CD14-positive monocyte (primary cell): Measurements from ENCODE around the gene PIP5K1B. TPM values are rescaled to one million over a fixed set of nuclear protein-coding genes. Genes with fewer than 3 reads are reported as not detected.

Experiments
- DNase-seq, 3 donors: peaks; one replicate each; pipeline ENCODE4 v3.0.0-alpha.2; 2011 to 2022
- H2AFZ ChIP-seq: 2 replicates; pipeline ENCODE4 v1.6.0; 2012; ENCODE audit warnings: mild to moderate bottlenecking, low read depth, low read length, inconsistent platforms; ENCODE audit not compliant: insufficient read depth, poor library complexity, severe bottlenecking
- H3K27ac ChIP-seq, 2 donors: 1 replicate in 1 of 2; 2 replicates in 1 of 2; pipeline ENCODE4 v1.5.1; 2012 to 2013; ENCODE audit warnings: low read length in 2 of 2, control low read depth in 1 of 2, inconsistent platforms in 1 of 2, low read depth in 1 of 2, mild to moderate bottlenecking in 1 of 2
- H3K27me3 ChIP-seq, 2 donors: one replicate each; pipeline versions ENCODE4 v1.6.0 to v1.6.1; 2011 to 2013; ENCODE audit warnings: low read length in 2 of 2; ENCODE audit not compliant: control insufficient read depth in 2 of 2, insufficient read depth in 2 of 2
- H3K36me3 ChIP-seq, 2 donors: replicated peaks in 1 of 2; 1 replicate in 1 of 2; 2 replicates in 1 of 2; pipeline versions ENCODE4 v1.5.1 to v1.6.1; 2012 to 2013; ENCODE audit warnings: low read length in 2 of 2, control low read depth in 1 of 2, inconsistent platforms in 1 of 2, mild to moderate bottlenecking in 1 of 2; ENCODE audit not compliant: insufficient read depth in 2 of 2, control insufficient read depth in 1 of 2
- H3K4me1 ChIP-seq, 2 donors: 1 replicate in 1 of 2; 2 replicates in 1 of 2; pipeline versions ENCODE4 v1.5.1 to v1.6.1; 2012 to 2013; ENCODE audit warnings: low read length in 2 of 2, control low read depth in 1 of 2, inconsistent platforms in 1 of 2, mild to moderate bottlenecking in 1 of 2, moderate library complexity in 1 of 2; ENCODE audit not compliant: insufficient read depth in 2 of 2, control insufficient read depth in 1 of 2
- H3K4me2 ChIP-seq: replicated peaks from 2 replicates; pipeline ENCODE3; 2012; ENCODE audit warnings: low read length, moderate library complexity, mild to moderate bottlenecking; ENCODE audit not compliant: poor library complexity, severe bottlenecking; ENCODE audit errors: extremely low read depth
- H3K4me3 ChIP-seq, 3 experiments: fragments of 200-600 bp in 1 of 3; sonication (generic) in 1 of 3; replicated peaks in 1 of 3; 1 replicate in 2 of 3; 2 replicates in 1 of 3; pipeline ENCODE4 v1.5.1; 2011 to 2013; ENCODE audit warnings: low read length in 3 of 3, mild to moderate bottlenecking in 3 of 3, control low read depth in 2 of 3, low read depth in 2 of 3, inconsistent platforms in 1 of 3, moderate library complexity in 1 of 3
- H3K79me2 ChIP-seq: 2 replicates; pipeline ENCODE4 v1.6.0; 2012; ENCODE audit warnings: mild to moderate bottlenecking, control low read depth, inconsistent platforms, low read length, moderate library complexity; ENCODE audit not compliant: insufficient read depth
- H3K9ac ChIP-seq: 2 replicates; pipeline ENCODE4 v1.6.0; 2017; ENCODE audit warnings: low read length, mild to moderate bottlenecking; ENCODE audit not compliant: insufficient read depth, poor library complexity, severe bottlenecking
- H3K9me3 ChIP-seq, 2 donors: replicated peaks in 1 of 2; 1 replicate in 1 of 2; 2 replicates in 1 of 2; pipeline versions ENCODE4 v1.5.1 to v1.6.1; 2012 to 2013; ENCODE audit warnings: low read length in 2 of 2, control low read depth in 1 of 2; ENCODE audit not compliant: control insufficient read depth in 1 of 2, insufficient read depth in 1 of 2
- H4K20me1 ChIP-seq: 2 replicates; pipeline ENCODE4 v1.6.0; 2012; ENCODE audit warnings: mild to moderate bottlenecking, low read length, control low read depth, moderate library complexity; ENCODE audit not compliant: insufficient read depth
- H3K27ac Mint-ChIP-seq, 7 donors: one replicate each; pipeline ENCODE4 v1.8.0; 2020; ENCODE audit warnings: mild to moderate bottlenecking in 7 of 7, mixed read lengths in 7 of 7, moderate library complexity in 6 of 7, inconsistent platforms in 2 of 7
- H3K27me3 Mint-ChIP-seq, 3 donors: one replicate each; pipeline ENCODE4 v1.8.0; 2021 to 2022; ENCODE audit warnings: low read depth in 3 of 3, mild to moderate bottlenecking in 3 of 3, mixed read lengths in 3 of 3, moderate library complexity in 3 of 3, inconsistent platforms in 1 of 3
- H3K36me3 Mint-ChIP-seq, 2 donors: one replicate each; pipeline ENCODE4 v1.8.0; 2020; ENCODE audit warnings: mixed read lengths in 2 of 2, inconsistent platforms in 1 of 2, mild to moderate bottlenecking in 1 of 2
- H3K4me1 Mint-ChIP-seq: one replicate; pipeline ENCODE4 v1.8.0; 2020; ENCODE audit warnings: mild to moderate bottlenecking, mixed read lengths
- H3K4me3 Mint-ChIP-seq, 2 donors: one replicate each; pipeline ENCODE4 v1.8.0; 2020; ENCODE audit warnings: mild to moderate bottlenecking in 2 of 2, mixed read lengths in 2 of 2, moderate library complexity in 1 of 2
- H3K9me3 Mint-ChIP-seq, 7 donors: one replicate each; pipeline ENCODE4 v1.8.0; 2020 to 2022; ENCODE audit warnings: mixed read lengths in 7 of 7, mild to moderate bottlenecking in 6 of 7, moderate library complexity in 6 of 7, inconsistent platforms in 2 of 7
- WGBS: methylation state at CpG from one replicate; pipeline ENCODE4 v1.1.5; 2013; ENCODE audit warnings: missing lambda C conversion rate; ENCODE audit not compliant: insufficient coverage; 5-methylcytosine and 5-hydroxymethylcytosine counted together
- intact Hi-C, 2 donors: fragments of 100-400 bp; cut with micrococcal nuclease; formaldehyde crosslinking; loops; one replicate each; pipeline versions ENCODE4 v1.15.0 to v1.15.1; 2023
- polyA plus RNA-seq, 3 donors: library from polyadenylated mRNA; depleted of rRNA in 1 of 3; unstranded in 2 of 3; stranded (reverse) in 1 of 3; fragments of 300-500 nt in 2 of 3; fragments of >200 nt in 1 of 3; fragmentation: Illumina TruSeq in 2 of 3; gene quantifications; 1 replicate in 2 of 3; 2 replicates in 1 of 3; pipeline ENCODE4 v1.2.3, GENCODE V29; 2012 to 2021
- TF ChIP-seq, protein P1 (sequence below): fragments of 200-600 bp; IDR thresholded peaks from one replicate; pipeline ENCODE4 v1.8.0; 2022; ENCODE audit warnings: antibody characterized with exemption, mild to moderate bottlenecking

PIP5K1B gene
- polyA plus RNA-seq, 3 donors, result 0.18 to 4.1 (median 0.87) TPM

GRCh38 chr9:68955330-68955729, 250.3 kb downstream of the PIP5K1B start:
- H3K9me3 Mint-ChIP-seq, result peaks cover 0 to 5% (median 2%) of the 10 kb centered on the region in 7 donors
- peaks cover 32 to 54% of the 10 kb centered on the region in 2 donors for H3K36me3 Mint-ChIP-seq
- Histone ChIP-seq H2AFZ (no peak overlapping the region), H4K20me1 (no peaks in the 10 kb centered on the region), H3K4me1 (peaks cover 36 to 39% of the 10 kb centered on the region in 2 donors), H3K4me2 (no peak overlapping the region), H3K79me2 (no peaks in the 10 kb centered on the region), H3K4me3 (no peak overlapping the region), H3K27ac (peak overlapping the region in 1 of 2 donors; percentile 23), H3K36me3 (peaks cover 20 to 35% of the 10 kb centered on the region in 2 donors), H3K9ac (no peak overlapping the region), H3K27me3 (no peaks in the 10 kb centered on the region), H3K9me3 (no peaks in the 10 kb centered on the region)
- DNase-seq, result peak in 2 of 3 donors; percentile 14 to 18
- H3K4me3 Mint-ChIP-seq, result no peak overlapping the region
- TF ChIP-seq, protein P1, sequence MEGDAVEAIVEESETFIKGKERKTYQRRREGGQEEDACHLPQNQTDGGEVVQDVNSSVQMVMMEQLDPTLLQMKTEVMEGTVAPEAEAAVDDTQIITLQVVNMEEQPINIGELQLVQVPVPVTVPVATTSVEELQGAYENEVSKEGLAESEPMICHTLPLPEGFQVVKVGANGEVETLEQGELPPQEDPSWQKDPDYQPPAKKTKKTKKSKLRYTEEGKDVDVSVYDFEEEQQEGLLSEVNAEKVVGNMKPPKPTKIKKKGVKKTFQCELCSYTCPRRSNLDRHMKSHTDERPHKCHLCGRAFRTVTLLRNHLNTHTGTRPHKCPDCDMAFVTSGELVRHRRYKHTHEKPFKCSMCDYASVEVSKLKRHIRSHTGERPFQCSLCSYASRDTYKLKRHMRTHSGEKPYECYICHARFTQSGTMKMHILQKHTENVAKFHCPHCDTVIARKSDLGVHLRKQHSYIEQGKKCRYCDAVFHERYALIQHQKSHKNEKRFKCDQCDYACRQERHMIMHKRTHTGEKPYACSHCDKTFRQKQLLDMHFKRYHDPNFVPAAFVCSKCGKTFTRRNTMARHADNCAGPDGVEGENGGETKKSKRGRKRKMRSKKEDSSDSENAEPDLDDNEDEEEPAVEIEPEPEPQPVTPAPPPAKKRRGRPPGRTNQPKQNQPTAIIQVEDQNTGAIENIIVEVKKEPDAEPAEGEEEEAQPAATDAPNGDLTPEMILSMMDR, result no peak
- no CpG with 5 or more reads among the region's 4 CpGs for WGBS
- peak overlapping the region in 5 of 7 donors; percentile 1 to 77 (median 59) for H3K27ac Mint-ChIP-seq
- H3K27me3 Mint-ChIP-seq, result peaks cover 0 to 2% (median 0%) of the 10 kb centered on the region in 3 donors
- peaks cover 30% of the 10 kb centered on the region for H3K4me1 Mint-ChIP-seq
- intact Hi-C loops, result no loop called here

- Mint-ChIP-seq H3K27ac (no peak overlapping the region), H3K27me3 (peaks cover 0 to 2% (median 0%) of the 10 kb centered on the region in 3 donors)
- no CpG with 5 or more reads among the region's 1 CpG for WGBS
Observed at GRCh38 chr9:68957479-68957878, 252.4 kb downstream of the PIP5K1B start.

More at GRCh38 chr9:68957479-68957878, 252.4 kb downstream of the PIP5K1B start:
- DNase-seq, result no peak
- peaks cover 18% of the 10 kb centered on the region for H3K4me1 Mint-ChIP-seq
- peaks cover 0 to 6% (median 3%) of the 10 kb centered on the region in 7 donors for H3K9me3 Mint-ChIP-seq
- Histone ChIP-seq H3K4me1 (peaks cover 23 to 26% of the 10 kb centered on the region in 2 donors), H3K9me3 (no peaks in the 10 kb centered on the region), H3K27ac (no peak overlapping the region), H4K20me1 (no peaks in the 10 kb centered on the region), H3K36me3 (peaks cover 20 to 35% of the 10 kb centered on the region in 2 donors), H3K4me3 (no peak overlapping the region), H2AFZ (no peak overlapping the region), H3K79me2 (no peaks in the 10 kb centered on the region), H3K27me3 (no peaks in the 10 kb centered on the region), H3K4me2 (no peak overlapping the region), H3K9ac (no peak overlapping the region)
- intact Hi-C loops, result no loop called here
- H3K36me3 Mint-ChIP-seq, result peaks cover 31 to 54% of the 10 kb centered on the region in 2 donors
- TF ChIP-seq, protein P1, result no peak
- no peak overlapping the region for H3K4me3 Mint-ChIP-seq
